Ramos (cell line): ENCODE data around the gene MKNK2.

Experiments used
- in situ Hi-C: fragments of 300-500 bp; cut with MboI; formaldehyde crosslinking; loops from one replicate; pipeline ENCODE4 v1.14.3; 2022; ENCODE audit warnings: low sequenced_read_pairs; ENCODE audit not compliant: unreplicated experiment

The MKNK2 gene

DNA sequence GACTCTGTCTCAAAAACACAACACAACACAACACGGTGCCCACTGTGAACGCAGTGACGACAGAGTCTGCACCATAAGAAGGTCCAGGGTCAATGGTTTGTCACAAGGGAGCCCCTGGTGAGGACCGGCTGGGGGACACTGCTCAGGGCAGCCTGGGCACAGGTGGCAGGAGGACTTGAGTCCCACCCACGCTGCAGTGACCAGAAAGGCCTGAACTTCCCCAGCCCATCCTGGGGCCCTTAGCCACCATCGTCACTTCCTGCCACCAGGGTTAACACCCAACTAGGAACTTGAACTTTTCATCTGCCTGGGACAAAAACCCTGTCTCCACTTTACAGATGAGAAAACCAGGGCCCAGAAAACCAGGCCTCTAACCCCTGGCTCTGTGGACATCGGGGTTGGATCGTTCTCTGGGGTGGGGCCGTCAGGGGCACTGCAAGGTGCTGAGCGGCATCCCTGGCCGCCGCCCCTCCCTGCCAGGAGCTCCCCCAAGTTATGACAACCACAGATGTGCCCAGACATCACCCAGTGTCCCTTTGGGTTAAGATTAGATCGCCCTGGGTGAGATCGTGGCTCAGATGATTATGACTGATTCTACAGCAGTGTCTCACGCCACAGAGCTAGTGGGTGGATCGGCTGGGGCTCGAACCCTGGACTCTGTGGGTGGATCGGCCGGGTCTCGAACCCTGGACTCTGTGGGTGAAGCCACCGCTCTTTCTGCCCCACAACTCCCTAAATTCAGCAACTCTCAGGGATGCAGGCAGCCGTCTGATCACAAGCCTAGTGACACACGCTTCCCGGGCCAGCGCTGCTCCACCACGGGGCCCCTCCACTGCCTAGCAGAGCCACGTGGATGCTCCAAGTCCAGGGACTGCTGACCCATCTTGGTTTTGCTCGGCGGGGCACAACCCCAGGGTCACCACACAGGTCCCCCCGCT, 31.1 kb upstream of the MKNK2 start:
- in situ Hi-C loops: loop anchor here (10.0 to 25.0 kb wide), 2 partner anchors 420 to 543 kb away; partner anchors contain the start of gene TCF3

DNA sequence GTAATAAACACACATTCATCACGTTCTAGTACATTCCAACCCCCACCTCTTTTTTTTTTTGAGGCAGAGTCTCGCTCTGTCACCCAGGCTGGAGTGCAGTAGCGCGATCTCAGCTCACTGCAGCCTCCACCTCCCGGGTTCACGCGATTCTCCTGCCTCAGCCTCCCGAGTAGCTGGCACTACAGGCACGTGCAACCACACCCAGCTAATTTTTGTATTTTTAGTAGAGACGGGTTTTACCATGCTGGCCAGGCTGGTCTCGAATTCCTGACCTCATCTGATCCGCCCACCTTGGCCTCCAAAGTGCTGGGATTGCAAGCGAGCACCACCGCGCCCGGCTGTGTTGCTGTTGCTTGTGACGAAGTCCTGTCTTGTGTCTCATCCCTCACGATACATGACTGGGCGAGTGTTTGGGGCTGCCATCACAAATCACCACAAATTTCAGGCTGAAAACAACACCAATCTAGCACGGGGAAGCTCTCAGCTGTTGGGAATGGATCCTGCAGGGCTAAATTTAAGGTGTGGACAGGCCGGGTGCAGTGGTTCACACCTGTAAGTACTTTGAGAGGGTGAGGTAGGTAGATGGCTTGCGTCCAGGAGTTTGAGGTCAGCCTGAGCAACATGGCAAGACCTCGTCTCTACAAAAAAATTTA, 29.4 kb upstream of the MKNK2 start:
- in situ Hi-C loops: loop anchor here (10.0 to 25.0 kb wide), 2 partner anchors 418 to 544 kb away; partner anchors contain the start of gene TCF3

DNA sequence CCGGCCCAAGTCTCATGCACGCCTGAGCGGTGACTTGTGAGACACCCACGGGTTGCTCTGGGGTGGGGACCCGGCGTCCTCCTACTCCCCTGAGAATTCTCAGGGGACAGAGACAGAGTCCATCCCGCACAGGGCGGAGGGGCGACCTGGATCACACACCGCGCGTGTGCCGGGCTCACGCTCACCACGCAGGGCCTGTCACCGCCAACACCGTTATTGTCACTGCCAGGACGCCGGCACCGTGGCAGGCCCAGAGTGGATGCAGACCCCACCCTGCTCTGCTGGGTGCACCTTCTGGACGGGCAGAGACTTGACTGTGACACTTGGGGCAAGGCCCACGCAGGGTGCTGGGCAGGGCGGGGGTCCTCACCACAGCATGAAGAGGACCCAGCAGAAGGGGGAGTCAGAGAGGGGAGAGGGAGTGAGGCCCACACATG, 28.8 kb upstream of the MKNK2 start:
- in situ Hi-C loops: loop anchor here (10.0 to 25.0 kb wide), 2 partner anchors 418 to 545 kb away; partner anchors contain the start of gene TCF3

GRCh38 chr19:2079076-2079864, 28.2 kb upstream of the MKNK2 start:
- in situ Hi-C loops: loop anchor here (25.0 kb wide), 1 partner anchor 417 kb away; the partner anchor contains the start of gene TCF3

DNA sequence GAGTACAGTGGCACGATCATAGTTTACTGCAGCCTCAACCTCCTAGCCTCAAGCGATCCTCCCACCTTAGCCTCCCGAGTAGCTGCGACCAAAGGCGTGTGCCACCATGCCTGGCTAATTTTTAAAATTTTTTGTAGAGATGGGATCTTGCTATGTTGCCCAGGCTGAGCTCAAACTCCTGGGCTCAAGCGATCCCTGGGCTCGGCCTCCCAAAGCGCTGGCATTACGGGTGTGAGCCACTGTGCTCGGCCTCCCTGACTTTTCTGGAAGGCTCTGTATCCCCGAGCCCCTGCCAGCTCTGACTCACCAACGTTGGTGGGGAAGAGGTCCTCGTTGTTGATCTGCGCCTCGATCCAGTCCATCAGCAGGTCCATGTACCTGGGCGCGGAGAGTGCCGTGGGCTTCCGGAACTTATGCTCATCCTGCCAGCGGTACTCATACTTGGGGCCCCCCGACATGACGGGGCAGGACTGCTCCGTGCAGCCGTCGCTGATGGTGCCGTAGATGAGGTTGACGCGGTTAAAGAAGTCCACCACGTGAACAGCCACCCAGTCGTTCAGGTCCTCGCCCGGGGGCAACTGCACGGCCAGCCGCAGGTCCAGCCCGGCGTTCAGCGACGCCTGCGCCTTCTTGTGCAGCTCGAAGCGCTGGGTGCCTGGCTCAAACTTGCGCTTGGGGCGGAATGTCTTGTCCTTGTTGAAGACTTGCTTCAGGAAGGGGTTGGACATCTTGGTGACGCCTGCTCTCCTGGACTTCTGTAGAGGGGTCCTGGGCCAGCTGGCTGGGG, 27.0 kb upstream of the MKNK2 start:
- in situ Hi-C loops: loop anchor here (25.0 kb wide), 1 partner anchor 416 kb away; the partner anchor contains the start of gene TCF3

GRCh38 chr19:2077398-2077797, 26.4 kb upstream of the MKNK2 start:
- in situ Hi-C loops: loop anchor here (25.0 kb wide), 1 partner anchor 415 kb away; the partner anchor contains the start of gene TCF3

DNA sequence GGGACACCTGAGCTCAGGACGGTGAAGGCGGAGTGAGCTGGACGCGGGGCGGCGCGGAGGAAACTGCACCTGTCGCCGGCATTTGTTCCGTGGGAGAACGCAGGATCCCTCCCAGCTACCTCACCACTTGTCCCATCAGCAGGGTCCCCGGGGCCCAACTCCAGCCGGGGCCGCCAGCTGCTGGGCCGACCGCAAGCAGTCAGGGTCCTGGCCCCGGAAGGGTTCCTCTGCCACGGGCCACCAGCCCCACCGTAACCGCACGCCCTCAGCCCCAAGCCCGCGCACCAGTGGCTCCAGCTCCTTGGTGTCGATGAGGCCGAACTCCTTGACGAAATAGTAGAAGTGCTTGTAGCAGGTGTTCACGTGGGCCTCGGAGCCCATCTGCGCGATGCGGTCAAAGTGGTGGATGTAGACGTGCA, 25.5 kb upstream of the MKNK2 start:
- in situ Hi-C loops: loop anchor here (25.0 kb wide), 1 partner anchor 414 kb away; the partner anchor contains the start of gene TCF3

DNA sequence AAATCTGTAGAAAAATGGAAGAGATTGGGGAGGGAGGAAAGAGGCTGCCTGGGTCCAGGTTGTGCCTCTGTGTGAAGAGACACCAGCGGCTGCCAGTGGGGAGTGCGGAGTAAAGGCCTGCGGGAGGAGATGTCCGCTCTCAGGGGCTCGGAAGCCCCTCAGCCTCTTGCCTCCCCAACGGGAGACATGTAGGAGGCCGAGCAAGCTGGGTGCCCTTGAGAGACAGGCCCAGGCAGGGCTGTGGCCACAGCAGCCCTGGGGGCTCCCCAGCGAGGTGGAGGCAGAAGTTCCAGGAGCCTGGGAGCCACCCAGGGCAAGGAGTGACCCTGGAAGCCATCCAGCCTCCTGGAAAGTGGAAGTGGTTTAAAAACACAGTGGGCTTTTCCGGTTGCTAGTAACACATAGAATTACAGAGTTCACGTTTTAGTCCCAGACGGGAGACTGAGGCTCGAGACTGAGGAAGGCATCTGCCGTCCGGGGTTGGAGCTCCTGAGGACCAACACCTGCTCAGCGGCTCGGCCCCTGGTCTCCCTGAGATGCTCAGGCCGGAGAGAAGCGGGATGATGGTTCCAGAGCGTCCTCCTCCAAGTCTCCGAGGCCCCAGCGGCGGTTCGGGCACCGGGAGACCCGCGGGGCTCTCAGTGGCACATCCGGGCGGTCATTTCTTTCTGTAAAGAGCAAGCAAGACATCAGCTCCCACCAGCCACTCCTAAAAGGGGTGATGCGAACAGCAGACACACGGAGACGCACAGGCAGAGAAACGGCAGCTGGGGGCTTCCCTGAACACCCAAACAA, 21.9 kb upstream of the MKNK2 start:
- in situ Hi-C loops: no loop called here

GRCh38 chr19:2070986-2071673, 20.1 kb upstream of the MKNK2 start:
- in situ Hi-C loops: no loop called here

- in situ Hi-C loops: no loop called here
Observed at GRCh38 chr19:2070436-2070827, 19.4 kb upstream of the MKNK2 start.

DNA sequence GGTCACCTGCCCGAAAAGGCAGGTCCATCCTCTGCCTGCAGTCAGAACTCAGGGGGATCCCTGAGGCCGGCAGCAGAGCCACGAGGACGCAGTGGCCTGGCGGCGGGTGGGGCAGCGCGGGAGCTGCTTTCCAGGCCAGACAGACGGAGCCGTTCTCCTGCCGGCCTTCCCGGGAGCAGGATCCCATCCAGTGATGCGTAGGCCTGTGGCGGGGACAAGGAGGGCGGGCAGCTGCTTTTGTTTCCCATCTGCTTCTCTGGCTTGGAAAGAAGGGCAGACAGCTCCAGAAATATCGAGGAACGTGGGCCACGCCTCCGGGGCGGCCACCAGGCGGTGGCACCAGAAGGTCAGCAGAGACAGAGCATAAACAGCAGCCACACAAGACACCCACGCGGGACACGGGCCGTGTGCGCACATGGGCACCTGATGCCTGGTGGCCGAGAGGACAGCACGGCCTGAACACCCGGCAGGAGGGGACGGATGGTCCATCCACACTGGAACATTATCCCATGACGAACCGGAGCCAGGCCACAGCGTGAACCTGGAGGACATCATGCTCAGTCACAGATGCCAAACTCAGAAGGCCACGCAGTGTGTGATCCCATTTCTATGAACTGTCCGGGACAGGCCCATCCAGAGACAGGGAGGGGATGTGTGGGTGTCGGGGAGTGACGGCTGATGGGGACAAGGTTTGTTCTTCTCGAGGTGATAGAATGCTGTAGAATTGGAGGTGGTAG, 13.9 kb upstream of the MKNK2 start:
- in situ Hi-C loops: loop anchor here (5.0 kb wide), 1 partner anchor 43 kb away; no protein-coding TSS in a partner anchor

DNA sequence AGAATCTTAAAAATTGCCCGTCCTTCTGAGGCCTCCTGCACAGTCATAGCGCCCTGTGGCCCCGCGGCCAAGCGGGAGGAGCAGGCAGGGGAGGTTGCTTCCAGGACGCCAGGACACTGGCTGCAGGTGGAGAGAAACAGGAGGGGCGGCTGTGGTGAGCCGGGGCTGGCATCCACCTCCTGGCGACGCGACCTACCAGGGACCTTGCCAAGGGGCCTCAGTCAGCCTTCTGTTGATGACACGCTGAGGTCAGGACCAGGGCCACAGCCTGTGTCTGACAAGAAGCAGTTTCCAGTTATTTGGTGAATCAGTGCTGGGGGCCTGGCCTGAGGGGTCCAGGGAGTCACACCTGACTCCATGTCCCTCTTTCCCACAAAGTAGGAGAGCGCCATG, 13.3 kb upstream of the MKNK2 start:
- in situ Hi-C loops: no loop called here

GRCh38 chr19:2063824-2064223, 12.8 kb upstream of the MKNK2 start:
- in situ Hi-C loops: no loop called here

GRCh38 chr19:2062770-2063169, 11.7 kb upstream of the MKNK2 start:
- in situ Hi-C loops: no loop called here

DNA sequence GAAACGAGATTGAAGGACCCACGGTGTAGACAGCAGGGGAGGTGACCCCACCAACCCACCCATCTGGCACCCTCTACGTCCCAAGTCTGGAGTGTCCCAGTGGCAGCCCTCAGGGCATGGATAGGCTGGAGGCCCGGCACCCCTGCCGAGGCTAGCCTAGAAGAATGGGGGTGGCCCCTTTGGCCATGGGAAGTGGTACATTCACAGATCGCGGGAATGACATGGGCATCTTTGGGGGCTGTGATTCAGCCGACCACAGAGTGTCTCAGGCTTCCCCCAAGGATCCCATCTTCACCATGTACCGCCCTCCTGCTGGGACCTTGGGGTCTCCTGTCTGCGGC, 11.3 kb upstream of the MKNK2 start:
- in situ Hi-C loops: no loop called here

GRCh38 chr19:2061495-2062388, 10.7 kb upstream of the MKNK2 start:
- in situ Hi-C loops: no loop called here
